Neural cell (in vitro differentiated cells): Measurements from ENCODE around the gene SLC35A3.

ENCODE experiments used
- EZH2 ChIP-seq: fragments of 200-600, 300-800 bp; shearing (Covaris generic), sonication (generic); IDR thresholded peaks from 2 replicates; pipeline ENCODE4 v1.6.1; 2014; ENCODE audit warnings: antibody characterized with exemption, low read length, borderline replicate concordance, mild to moderate bottlenecking; ENCODE audit not compliant: insufficient read depth, poor library complexity, severe bottlenecking
- MXI1 ChIP-seq: fragments of 450-650 bp; conservative IDR thresholded peaks from 2 replicates; pipeline ENCODE4 v1.6.1; 2014; ENCODE audit warnings: antibody characterized with exemption, mild to moderate bottlenecking; ENCODE audit not compliant: poor library complexity, severe bottlenecking
- RAD21 ChIP-seq: fragments of 450-650 bp; conservative IDR thresholded peaks from 2 replicates; pipeline ENCODE4 v1.6.1; 2014; ENCODE audit warnings: antibody characterized with exemption, mild to moderate bottlenecking, moderate library complexity
- SMC3 ChIP-seq: fragments of 450-650 bp; conservative IDR thresholded peaks from 2 replicates; pipeline ENCODE4 v1.6.1; 2014; ENCODE audit warnings: antibody characterized with exemption, mild to moderate bottlenecking, moderate library complexity; ENCODE audit not compliant: poor library complexity
- TF ChIP-seq, protein P1 (sequence below): fragments of 450-650 bp; IDR thresholded peaks from 2 replicates; pipeline ENCODE4 v1.5.1; 2014; ENCODE audit warnings: antibody characterized with exemption, mild to moderate bottlenecking, moderate library complexity; ENCODE audit not compliant: poor library complexity, severe bottlenecking

DNA sequence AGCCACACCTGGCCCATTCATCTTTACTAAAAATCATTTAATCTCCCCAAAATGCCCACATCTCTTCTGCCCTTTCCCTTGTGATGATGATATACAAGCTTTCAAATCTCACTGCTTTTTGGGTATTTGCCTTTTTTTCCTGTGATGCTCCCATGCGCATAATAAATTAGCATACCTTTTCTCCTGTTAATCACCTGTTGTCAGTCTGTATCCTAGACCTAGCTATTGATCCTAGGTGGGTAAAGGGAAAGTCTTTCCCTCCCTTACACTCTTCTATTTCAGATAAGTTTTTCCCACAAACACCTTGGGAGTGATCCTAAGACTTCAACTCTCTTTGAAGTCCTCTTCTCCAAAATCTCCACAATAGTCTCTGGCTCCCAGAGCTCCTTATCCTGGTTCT, 12.0 kb upstream of the SLC35A3 start:
- TF ChIP-seq, protein P1, sequence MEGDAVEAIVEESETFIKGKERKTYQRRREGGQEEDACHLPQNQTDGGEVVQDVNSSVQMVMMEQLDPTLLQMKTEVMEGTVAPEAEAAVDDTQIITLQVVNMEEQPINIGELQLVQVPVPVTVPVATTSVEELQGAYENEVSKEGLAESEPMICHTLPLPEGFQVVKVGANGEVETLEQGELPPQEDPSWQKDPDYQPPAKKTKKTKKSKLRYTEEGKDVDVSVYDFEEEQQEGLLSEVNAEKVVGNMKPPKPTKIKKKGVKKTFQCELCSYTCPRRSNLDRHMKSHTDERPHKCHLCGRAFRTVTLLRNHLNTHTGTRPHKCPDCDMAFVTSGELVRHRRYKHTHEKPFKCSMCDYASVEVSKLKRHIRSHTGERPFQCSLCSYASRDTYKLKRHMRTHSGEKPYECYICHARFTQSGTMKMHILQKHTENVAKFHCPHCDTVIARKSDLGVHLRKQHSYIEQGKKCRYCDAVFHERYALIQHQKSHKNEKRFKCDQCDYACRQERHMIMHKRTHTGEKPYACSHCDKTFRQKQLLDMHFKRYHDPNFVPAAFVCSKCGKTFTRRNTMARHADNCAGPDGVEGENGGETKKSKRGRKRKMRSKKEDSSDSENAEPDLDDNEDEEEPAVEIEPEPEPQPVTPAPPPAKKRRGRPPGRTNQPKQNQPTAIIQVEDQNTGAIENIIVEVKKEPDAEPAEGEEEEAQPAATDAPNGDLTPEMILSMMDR, result no peak
- no peak for TF ChIP-seq SMC3
- TF ChIP-seq EZH2, result no peak
- no peak for TF ChIP-seq MXI1
- TF ChIP-seq RAD21, result no peak
